ENCODE measurements around the gene MCTP1. TPM values are rescaled to one million over a fixed set of nuclear protein-coding genes. Genes with fewer than 3 reads are reported as not detected.

Gene MCTP1
- total RNA-seq, 1 experiment from 2014 or later = 0.44 TPM

DNA sequence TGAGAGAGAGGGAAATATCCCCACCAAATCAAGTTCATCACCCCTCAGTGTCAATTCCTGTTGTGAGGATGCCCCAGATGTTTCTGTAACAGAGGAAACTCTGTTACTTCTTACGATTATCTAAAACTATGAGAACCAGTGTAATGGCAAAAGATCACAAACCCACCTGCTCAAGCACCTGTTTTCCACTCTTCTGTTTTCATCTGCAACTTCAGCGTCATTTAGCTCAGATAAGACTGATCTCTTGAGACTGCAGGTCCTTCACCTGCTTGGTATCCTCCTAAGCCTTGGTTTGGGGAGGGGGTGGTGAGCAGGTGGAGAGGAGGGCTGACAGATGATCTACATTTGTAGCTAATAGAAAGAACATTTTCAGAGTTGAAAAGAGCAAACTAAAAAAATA lies 437.2 kb downstream of the MCTP1 start:
- Histone ChIP-seq H3K27ac (ENCODE audit: low read depth, low read length) (no peak overlapping the region), H3K9ac (ENCODE audit: low read length) (no peak overlapping the region), H2AFZ (ENCODE audit: low read depth, low read length, poor library complexity, severe bottlenecking) (no peak overlapping the region), H3K79me2 (ENCODE audit: insufficient read depth, low read length) (no peaks in the 10 kb centered on the region), H3K36me3 (ENCODE audit: control insufficient read depth in 1 of 2, insufficient read depth in 2 of 2, low read length in 2 of 2) (no peaks in the 10 kb centered on the region), H3K27me3 (ENCODE audit: insufficient read depth, low read length) (no peaks in the 10 kb centered on the region), H3K4me1 (ENCODE audit: control insufficient read depth in 1 of 2, insufficient read depth in 2 of 2, low read length in 2 of 2) (0 out of 4 replicates have a peak, but pooled peaks cover 0 to 4% of the 10 kb centered on the region in 2 experiments), H3K4me2 (ENCODE audit: low read length) (no peak overlapping the region), H3K9me3 (ENCODE audit: control insufficient read depth in 1 of 2, insufficient read depth in 1 of 2, low read depth in 1 of 2, low read length in 2 of 2) (no peaks in the 10 kb centered on the region), H3K4me3 (replicated peaks in 1 of 2; ENCODE audit: low read depth in 1 of 2, low read length in 2 of 2) (no peak overlapping the region), H3K9me2 (ENCODE audit: insufficient read depth) (no peaks in the 10 kb centered on the region), H4K20me1 (ENCODE audit: insufficient read depth) (no peaks in the 10 kb centered on the region)
- ATAC-seq = no peak
- intact Hi-C loops (cut with micrococcal nuclease) = no loop called here
- CTCF ChIA-PET = no interaction called here
- BruUV-seq (replicated peaks) = no TSS peak
- no peak for DNase-seq (ENCODE audit: low read depth, low spot score)
- RAD21 ChIA-PET (ENCODE audit: low non-redundant PET in 1 of 2, low total read pairs in 2 of 2, uncharacterized antibody in 2 of 2, unreplicated experiment in 2 of 2) = no interaction called here
- TF ChIP-seq SRF (IDR thresholded peaks at IDR 0.05; ENCODE audit: low read depth) (no peak), JUND (IDR thresholded peaks at IDR 0.05) (no peak), YY1 (IDR thresholded peaks at IDR 0.05; ENCODE audit: extremely low read depth, insufficient replicate concordance, low read depth, low read length) (no peak), CEBPB (IDR thresholded peaks at IDR 0.05; ENCODE audit: low read depth) (no peak)
- TF ChIP-seq, protein P1, sequence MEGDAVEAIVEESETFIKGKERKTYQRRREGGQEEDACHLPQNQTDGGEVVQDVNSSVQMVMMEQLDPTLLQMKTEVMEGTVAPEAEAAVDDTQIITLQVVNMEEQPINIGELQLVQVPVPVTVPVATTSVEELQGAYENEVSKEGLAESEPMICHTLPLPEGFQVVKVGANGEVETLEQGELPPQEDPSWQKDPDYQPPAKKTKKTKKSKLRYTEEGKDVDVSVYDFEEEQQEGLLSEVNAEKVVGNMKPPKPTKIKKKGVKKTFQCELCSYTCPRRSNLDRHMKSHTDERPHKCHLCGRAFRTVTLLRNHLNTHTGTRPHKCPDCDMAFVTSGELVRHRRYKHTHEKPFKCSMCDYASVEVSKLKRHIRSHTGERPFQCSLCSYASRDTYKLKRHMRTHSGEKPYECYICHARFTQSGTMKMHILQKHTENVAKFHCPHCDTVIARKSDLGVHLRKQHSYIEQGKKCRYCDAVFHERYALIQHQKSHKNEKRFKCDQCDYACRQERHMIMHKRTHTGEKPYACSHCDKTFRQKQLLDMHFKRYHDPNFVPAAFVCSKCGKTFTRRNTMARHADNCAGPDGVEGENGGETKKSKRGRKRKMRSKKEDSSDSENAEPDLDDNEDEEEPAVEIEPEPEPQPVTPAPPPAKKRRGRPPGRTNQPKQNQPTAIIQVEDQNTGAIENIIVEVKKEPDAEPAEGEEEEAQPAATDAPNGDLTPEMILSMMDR (IDR thresholded peaks at IDR 0.05 in 2 of 3, conservative IDR thresholded peaks at IDR 0.05 in 1 of 3; ENCODE audit: borderline replicate concordance in 1 of 3, insufficient read depth in 1 of 3, low read depth in 2 of 3, low read length in 2 of 3) = no peak
- TF ChIP-seq, protein P2, sequence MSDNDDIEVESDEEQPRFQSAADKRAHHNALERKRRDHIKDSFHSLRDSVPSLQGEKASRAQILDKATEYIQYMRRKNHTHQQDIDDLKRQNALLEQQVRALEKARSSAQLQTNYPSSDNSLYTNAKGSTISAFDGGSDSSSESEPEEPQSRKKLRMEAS (IDR thresholded peaks at IDR 0.05) = no peak
- TF ChIP-seq, protein P3, sequence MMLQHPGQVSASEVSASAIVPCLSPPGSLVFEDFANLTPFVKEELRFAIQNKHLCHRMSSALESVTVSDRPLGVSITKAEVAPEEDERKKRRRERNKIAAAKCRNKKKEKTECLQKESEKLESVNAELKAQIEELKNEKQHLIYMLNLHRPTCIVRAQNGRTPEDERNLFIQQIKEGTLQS (IDR thresholded peaks at IDR 0.05) = no peak
- POLR2A ChIA-PET = no interaction called here

DNA sequence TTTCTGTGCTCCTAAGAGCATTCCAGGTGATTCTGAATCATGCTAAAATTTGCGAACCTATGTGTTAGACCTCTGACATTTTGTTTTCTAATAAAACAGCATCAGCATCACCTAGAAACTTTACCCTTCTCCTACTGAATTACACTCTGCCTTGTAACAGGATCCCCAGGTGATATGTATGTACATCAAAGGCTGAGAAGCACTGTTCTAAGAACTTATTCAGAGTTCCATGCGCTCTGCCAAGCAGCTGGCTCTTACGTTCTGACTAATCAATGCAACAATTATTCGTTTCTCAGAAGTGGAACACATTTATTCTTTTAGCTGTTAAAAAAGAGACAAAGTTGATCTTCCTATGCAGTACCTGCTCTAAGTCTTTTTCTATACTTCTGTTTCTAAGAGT lies 437.9 kb downstream of the MCTP1 start:
- CTCF ChIA-PET = no interaction called here
- H3K4me1 ChIP-seq (ENCODE audit: control insufficient read depth in 1 of 2, insufficient read depth in 2 of 2, low read length in 2 of 2) = 0 out of 4 replicates have a peak, but pooled peaks cover 0 to 4% of the 10 kb centered on the region in 2 experiments
- no peak overlapping the region for H3K9ac ChIP-seq (ENCODE audit: low read length)
- H3K27ac ChIP-seq (ENCODE audit: low read depth, low read length) = no peak overlapping the region
- H3K9me2 ChIP-seq (ENCODE audit: insufficient read depth) = no peaks in the 10 kb centered on the region
- no peak overlapping the region for H3K4me2 ChIP-seq (ENCODE audit: low read length)
- H3K4me3 ChIP-seq (replicated peaks in 1 of 2; ENCODE audit: low read depth in 1 of 2, low read length in 2 of 2) = no peak overlapping the region
- H3K27me3 ChIP-seq (ENCODE audit: insufficient read depth, low read length) = no peaks in the 10 kb centered on the region
- intact Hi-C loops (cut with micrococcal nuclease) = no loop called here
- POLR2A ChIA-PET = no interaction called here
- no peaks in the 10 kb centered on the region for H3K9me3 ChIP-seq (ENCODE audit: control insufficient read depth in 1 of 2, insufficient read depth in 1 of 2, low read depth in 1 of 2, low read length in 2 of 2)
- no peak for DNase-seq (ENCODE audit: low read depth, low spot score)
- no TSS peak for BruUV-seq (replicated peaks)
- no peaks in the 10 kb centered on the region for H4K20me1 ChIP-seq (ENCODE audit: insufficient read depth)
- no peaks in the 10 kb centered on the region for H3K79me2 ChIP-seq (ENCODE audit: insufficient read depth, low read length)
- ATAC-seq = no peak
- H2AFZ ChIP-seq (ENCODE audit: low read depth, low read length, poor library complexity, severe bottlenecking) = no peak overlapping the region
- RAD21 ChIA-PET (ENCODE audit: low non-redundant PET in 1 of 2, low total read pairs in 2 of 2, uncharacterized antibody in 2 of 2, unreplicated experiment in 2 of 2) = no interaction called here
- H3K36me3 ChIP-seq (ENCODE audit: control insufficient read depth in 1 of 2, insufficient read depth in 2 of 2, low read length in 2 of 2) = no peaks in the 10 kb centered on the region
- TF ChIP-seq SIN3A (IDR thresholded peaks at IDR 0.05; ENCODE audit: low read depth) (no peak), EGR1 (IDR thresholded peaks at IDR 0.05; ENCODE audit: low read depth) (no peak), POLR2AphosphoS5 (IDR thresholded peaks at IDR 0.05; ENCODE audit: low read depth, low read length) (no peak), RAD21 (IDR thresholded peaks at IDR 0.05; ENCODE audit: low read depth) (no peak), ZNF274 (IDR thresholded peaks at IDR 0.05; ENCODE audit: low read depth, low read length) (no peak), EZH2 (IDR thresholded peaks at IDR 0.05) (no peak), ELF1 (IDR thresholded peaks at IDR 0.05; ENCODE audit: borderline replicate concordance, low read depth) (no peak), CEBPB (IDR thresholded peaks at IDR 0.05; ENCODE audit: low read depth) (no peak), FOSL1 (IDR thresholded peaks at IDR 0.05; ENCODE audit: low read depth) (no peak), ZFX (IDR thresholded peaks at IDR 0.05) (no peak)
- TF ChIP-seq, protein P1 (IDR thresholded peaks at IDR 0.05 in 2 of 3, conservative IDR thresholded peaks at IDR 0.05 in 1 of 3; ENCODE audit: borderline replicate concordance in 1 of 3, insufficient read depth in 1 of 3, low read depth in 2 of 3, low read length in 2 of 3) = no peak
- TF ChIP-seq, protein P2 (IDR thresholded peaks at IDR 0.05) = no peak

Data from HCT116 (cell line).